Upper lobe of right lung (tissue), 1 donor: ENCODE data around the gene POLR3B. TPM values are rescaled to one million over a fixed set of nuclear protein-coding genes. Genes with fewer than 3 reads are reported as not detected.
"Not testable (repeated sequence)": the region's sequence is repeated elsewhere in the genome, so short reads cannot be mapped to it uniquely, and the experiment has no call there.

Source experiments
- ATAC-seq: fragments of 200-7000 bp; cut with Tn5 transposase; one replicate; pipeline ENCODE4 v1.9.1; 2020; ENCODE audit warnings: mild to moderate bottlenecking, moderate library complexity
- DNase-seq: peaks from one replicate; pipeline ENCODE4 v3.0.0-alpha.2; 2020
- H3K27ac ChIP-seq: fragments of 200-600 bp; one replicate; pipeline ENCODE4 v1.8.0; 2022
- H3K27me3 ChIP-seq: fragments of 200-600 bp; one replicate; pipeline ENCODE4 v1.8.0; 2022; ENCODE audit warnings: mild to moderate bottlenecking
- H3K36me3 ChIP-seq: fragments of 200-600 bp; one replicate; pipeline ENCODE4 v1.8.0; 2022
- H3K4me1 ChIP-seq: fragments of 200-600 bp; one replicate; pipeline ENCODE4 v1.8.0; 2022
- H3K4me3 ChIP-seq: fragments of 200-600 bp; one replicate; pipeline ENCODE4 v1.8.0; 2022; ENCODE audit warnings: mild to moderate bottlenecking
- H3K9me3 ChIP-seq: fragments of 200-600 bp; one replicate; pipeline ENCODE4 v1.8.0; 2022
- intact Hi-C: fragments of 100-400 bp; cut with DNase I; formaldehyde crosslinking; loops from one replicate; pipeline ENCODE4 v1.11.0; 2022
- total RNA-seq: library from RNA; stranded (reverse); fragmentation: NEBNext Ultra II Directional; extraction: Animal tissue kit (Norgen Biotek cat#: 25700); gene quantifications from one replicate; pipeline ENCODE4 v1.2.1, GENCODE V29; 2021
- TF ChIP-seq, protein P1 (sequence below): fragments of 200-600 bp; IDR thresholded peaks from one replicate; pipeline ENCODE4 v1.8.0; 2022; ENCODE audit warnings: antibody characterized with exemption
- donor health status: DM: no; HTN: yes; CAD: no; lungs with severe emphysema.

POLR3B gene
- total RNA-seq, 1 donor from 2014 or later = 11.3 TPM

- H3K27me3 ChIP-seq = no peaks in the 10 kb centered on the region
- ATAC-seq (no peak), DNase-seq (no peak)
- intact Hi-C loops = no loop called here
- TF ChIP-seq, protein P1, sequence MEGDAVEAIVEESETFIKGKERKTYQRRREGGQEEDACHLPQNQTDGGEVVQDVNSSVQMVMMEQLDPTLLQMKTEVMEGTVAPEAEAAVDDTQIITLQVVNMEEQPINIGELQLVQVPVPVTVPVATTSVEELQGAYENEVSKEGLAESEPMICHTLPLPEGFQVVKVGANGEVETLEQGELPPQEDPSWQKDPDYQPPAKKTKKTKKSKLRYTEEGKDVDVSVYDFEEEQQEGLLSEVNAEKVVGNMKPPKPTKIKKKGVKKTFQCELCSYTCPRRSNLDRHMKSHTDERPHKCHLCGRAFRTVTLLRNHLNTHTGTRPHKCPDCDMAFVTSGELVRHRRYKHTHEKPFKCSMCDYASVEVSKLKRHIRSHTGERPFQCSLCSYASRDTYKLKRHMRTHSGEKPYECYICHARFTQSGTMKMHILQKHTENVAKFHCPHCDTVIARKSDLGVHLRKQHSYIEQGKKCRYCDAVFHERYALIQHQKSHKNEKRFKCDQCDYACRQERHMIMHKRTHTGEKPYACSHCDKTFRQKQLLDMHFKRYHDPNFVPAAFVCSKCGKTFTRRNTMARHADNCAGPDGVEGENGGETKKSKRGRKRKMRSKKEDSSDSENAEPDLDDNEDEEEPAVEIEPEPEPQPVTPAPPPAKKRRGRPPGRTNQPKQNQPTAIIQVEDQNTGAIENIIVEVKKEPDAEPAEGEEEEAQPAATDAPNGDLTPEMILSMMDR = no peak
- H3K9me3 ChIP-seq = peaks cover 5% of the 10 kb centered on the region
- H3K27ac ChIP-seq = no peak overlapping the region
- H3K4me1 ChIP-seq = no peaks in the 10 kb centered on the region
- H3K4me3 ChIP-seq = no peak overlapping the region
- H3K36me3 ChIP-seq = peaks cover 67% of the 10 kb centered on the region
Measured at GRCh38 chr12:106378788-106379187, 21.2 kb downstream of the POLR3B start.

DNA sequence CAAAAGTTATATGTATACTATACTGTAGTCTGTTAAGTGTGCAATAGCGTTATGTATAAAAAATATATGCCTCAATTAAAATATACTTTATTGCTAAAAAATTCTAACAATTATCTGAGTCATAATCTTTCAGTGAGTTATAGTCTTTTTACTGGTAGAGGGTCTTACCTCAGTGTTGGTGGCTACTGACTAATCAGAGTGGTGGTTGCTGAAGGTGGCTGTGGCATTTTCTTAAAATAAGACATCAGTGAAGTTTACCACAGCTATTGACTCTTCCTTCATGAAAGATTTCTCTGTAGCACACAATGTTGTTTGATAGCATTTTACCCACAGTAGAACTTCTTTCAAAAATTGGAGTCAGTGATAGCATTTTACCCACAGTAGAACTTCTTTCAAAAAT, 23.4 kb downstream of the POLR3B start:
- Histone ChIP-seq H3K27me3 (no peaks in the 10 kb centered on the region), H3K36me3 (peaks cover 71% of the 10 kb centered on the region), H3K4me1 (no peaks in the 10 kb centered on the region), H3K27ac (no peak overlapping the region), H3K4me3 (no peak overlapping the region), H3K9me3 (peaks cover 5% of the 10 kb centered on the region)
- intact Hi-C loops = no loop called here
- no peak for ATAC-seq
- DNase-seq = no peak
- TF ChIP-seq, protein P1 = no peak

DNA sequence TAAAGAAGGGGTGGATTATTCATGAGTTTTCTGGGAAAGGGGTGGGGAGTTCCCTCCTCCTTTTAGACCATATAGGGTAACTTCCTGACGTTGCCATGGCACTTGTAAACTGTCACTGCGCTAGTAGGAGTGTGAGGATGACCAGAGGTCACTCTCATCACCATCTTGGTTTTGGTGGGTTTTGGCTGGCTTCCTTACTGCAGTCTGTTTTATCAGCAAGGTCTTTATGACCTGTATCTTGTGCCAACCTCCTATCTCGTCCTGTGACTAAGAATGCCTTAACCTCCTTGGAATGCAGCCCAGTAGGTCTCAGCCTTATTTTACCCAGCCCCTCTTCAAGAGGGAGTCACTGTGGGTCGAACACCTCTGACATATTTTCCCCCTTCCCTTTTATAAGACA, 24.3 kb downstream of the POLR3B start:
- intact Hi-C loops, H3K4me3 ChIP-seq, H3K27ac ChIP-seq, DNase-seq, H3K9me3 ChIP-seq, H3K4me1 ChIP-seq, ATAC-seq, H3K27me3 ChIP-seq: not testable (repeated sequence)
- peaks cover 62% of the 10 kb centered on the region for H3K36me3 ChIP-seq

DNA sequence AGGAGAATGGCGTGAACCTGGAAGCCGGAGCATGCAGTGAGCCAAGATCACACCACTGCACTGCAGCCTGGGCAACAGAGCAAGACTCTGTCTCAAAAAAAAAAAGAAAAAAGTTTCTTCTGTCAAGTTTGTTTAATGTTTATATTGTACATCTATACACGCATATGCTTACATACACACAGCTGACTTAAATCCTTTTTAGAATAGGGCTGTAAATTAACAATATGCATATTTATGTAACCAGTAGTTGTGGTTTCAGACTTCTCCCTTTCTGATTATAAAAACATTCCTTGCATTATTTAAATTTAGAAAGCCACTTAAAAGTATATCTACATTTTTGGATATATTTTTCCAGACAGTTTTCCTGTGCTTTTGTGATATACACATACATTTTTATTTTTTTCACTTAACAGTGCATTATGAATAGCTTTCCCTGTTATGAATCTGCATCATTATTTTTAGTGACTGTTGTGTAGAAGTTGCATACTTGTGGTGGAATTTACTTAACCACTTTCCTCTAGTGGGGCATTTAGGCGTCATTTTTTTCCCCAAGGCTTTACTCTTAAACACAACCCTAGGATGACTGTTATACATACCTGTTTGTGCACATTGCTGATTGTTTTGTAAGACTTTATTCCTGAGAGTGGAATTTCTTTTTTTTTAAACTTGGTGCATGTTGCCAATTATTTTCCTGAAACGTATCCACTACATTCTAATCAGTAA, 29.4 kb downstream of the POLR3B start:
- Histone ChIP-seq H3K4me3 (no peak overlapping the region), H3K4me1 (no peaks in the 10 kb centered on the region), H3K27ac (no peak overlapping the region), H3K36me3 (peaks cover 29% of the 10 kb centered on the region), H3K9me3 (peaks cover 4% of the 10 kb centered on the region), H3K27me3 (no peaks in the 10 kb centered on the region)
- ATAC-seq (no peak), DNase-seq (no peak)
- TF ChIP-seq, protein P1 = no peak
- intact Hi-C loops = loop anchor here (5.0 kb wide), 2 partner anchors 535 to 720 kb away; no protein-coding TSS in a partner anchor

DNA sequence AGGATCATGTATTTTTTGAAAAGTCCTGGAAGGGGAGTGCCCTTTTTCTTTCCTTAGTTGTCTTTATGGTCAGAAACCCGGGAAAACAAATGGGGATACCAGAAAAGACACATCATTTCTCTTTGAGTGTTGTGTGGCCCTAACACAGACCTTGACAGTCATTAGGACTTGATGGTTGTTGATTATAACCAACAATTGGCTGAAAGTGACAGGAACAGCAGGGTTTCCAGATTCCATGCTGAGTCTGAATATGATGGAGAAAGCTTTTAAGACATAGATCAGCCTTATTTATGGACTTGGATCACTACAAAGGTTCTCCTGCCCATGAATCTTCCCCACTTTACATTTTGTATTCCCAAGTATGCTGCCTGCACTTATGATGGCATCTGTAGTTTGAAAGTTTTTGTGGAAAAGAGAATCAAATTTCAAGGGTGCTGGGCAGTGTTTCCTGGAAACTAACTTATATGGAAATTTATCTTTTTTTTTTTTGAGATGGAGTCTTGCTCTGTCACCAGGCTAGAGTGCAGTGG, 30.4 kb downstream of the POLR3B start:
- DNase-seq (no peak), ATAC-seq (no peak)
- no peaks in the 10 kb centered on the region for H3K4me1 ChIP-seq
- H3K4me3 ChIP-seq = no peak overlapping the region
- H3K36me3 ChIP-seq = peaks cover 24% of the 10 kb centered on the region
- TF ChIP-seq, protein P1 = no peak
- intact Hi-C loops = loop anchor here (5.0 kb wide), 2 partner anchors 534 to 719 kb away; no protein-coding TSS in a partner anchor
- no peaks in the 10 kb centered on the region for H3K27me3 ChIP-seq
- H3K9me3 ChIP-seq = no peaks in the 10 kb centered on the region
- no peak overlapping the region for H3K27ac ChIP-seq

DNA sequence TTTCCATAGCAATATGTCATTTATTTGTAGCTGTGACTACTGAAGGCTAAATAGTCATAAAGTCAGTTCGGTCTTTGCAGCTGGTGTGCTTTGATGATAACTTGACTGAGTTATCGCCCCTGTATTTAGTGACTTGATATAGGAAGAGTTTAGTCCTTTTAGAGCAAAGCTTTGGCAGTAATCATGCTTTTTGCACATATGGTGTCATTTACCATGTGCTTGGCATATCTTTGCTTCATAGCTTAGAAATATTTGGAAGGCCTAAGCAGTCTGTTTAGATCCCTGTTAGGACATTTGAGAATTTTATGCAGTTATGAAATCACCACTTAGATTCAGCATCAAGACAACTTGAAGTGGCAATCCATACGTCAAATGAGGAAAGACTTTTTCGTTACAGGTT, 31.6 kb downstream of the POLR3B start:
- no peaks in the 10 kb centered on the region for H3K27me3 ChIP-seq
- intact Hi-C loops = loop anchor here (5.0 kb wide), 2 partner anchors 533 to 718 kb away; no protein-coding TSS in a partner anchor
- peaks cover 24% of the 10 kb centered on the region for H3K36me3 ChIP-seq
- H3K4me3 ChIP-seq = no peak overlapping the region
- H3K27ac ChIP-seq = no peak overlapping the region
- no peaks in the 10 kb centered on the region for H3K9me3 ChIP-seq
- H3K4me1 ChIP-seq = no peaks in the 10 kb centered on the region
- TF ChIP-seq, protein P1 = no peak
- DNase-seq (no peak), ATAC-seq (no peak)
